Colonic mucosa (tissue), 4 donors: ENCODE data around the gene INHBE. TPM values are rescaled to one million over a fixed set of nuclear protein-coding genes. Genes with fewer than 3 reads are reported as not detected.
"Not testable (repeated sequence)": the region's sequence is repeated elsewhere in the genome, so short reads cannot be mapped to it uniquely, and the experiment has no call there.

ENCODE experiments used
- DNase-seq: peaks from one replicate; pipeline ENCODE4 v3.0.0-alpha.2; 2020
- H3K27ac ChIP-seq: fragments of 200-600 bp; one replicate; pipeline ENCODE4 v1.8.0; 2021
- H3K27me3 ChIP-seq: fragments of 200-600 bp; one replicate; pipeline ENCODE4 v1.8.0; 2021
- H3K36me3 ChIP-seq: fragments of 200-600 bp; one replicate; pipeline ENCODE4 v1.8.0; 2021
- H3K4me1 ChIP-seq: fragments of 200-600 bp; one replicate; pipeline ENCODE4 v1.8.0; 2021; ENCODE audit warnings: mild to moderate bottlenecking
- H3K4me3 ChIP-seq: fragments of 200-600 bp; one replicate; pipeline ENCODE4 v1.8.0; 2021
- H3K9ac ChIP-seq, 2 donors: one replicate each; pipeline ENCODE4 v1.7.0; 2013; ENCODE audit warnings: control low read depth in 2 of 2, low read depth in 2 of 2, low read length in 2 of 2
- H3K9me3 ChIP-seq: fragments of 200-600 bp; one replicate; pipeline ENCODE4 v1.8.0; 2021
- CTCF ChIP-seq: fragments of 200-600 bp; IDR thresholded peaks from one replicate; pipeline ENCODE4 v1.8.0; 2022; ENCODE audit warnings: antibody characterized with exemption, mild to moderate bottlenecking
- intact Hi-C: fragments of 100-400 bp; cut with DNase I; formaldehyde crosslinking; loops from one replicate; pipeline ENCODE4 v1.14.1; 2022
- total RNA-seq, 2 donors: library from RNA; stranded (reverse); fragmentation: NEBNext Ultra II Directional in 1 of 2; extraction: Animal tissue kit (Norgen Biotek cat#: 25700) in 1 of 2; gene quantifications; one replicate each; pipeline ENCODE4 v1.2.1, GENCODE V29; 2021
- donor health status: healthy.
- donor health status: DM: no; HTN: no; CAD: no.
- donor health status: DM: no; HTN: no; CAD: no.

The INHBE gene
- total RNA-seq, 2 donors from 2014 or later: 0.22 TPM; not detected in 1

- DNase-seq: no peak
- no peaks in the 10 kb centered on the region for H3K4me1 ChIP-seq
- H3K27ac ChIP-seq: no peak overlapping the region
- H3K9me3 ChIP-seq: no peaks in the 10 kb centered on the region
- intact Hi-C loops: no loop called here
- no peak for TF ChIP-seq CTCF
- no peaks in the 10 kb centered on the region for H3K36me3 ChIP-seq
- no peaks in the 10 kb centered on the region for H3K27me3 ChIP-seq
- H3K9ac ChIP-seq: no peak overlapping the region
- no peak overlapping the region for H3K4me3 ChIP-seq
Observed at GRCh38 chr12:57435293-57435692, 19.8 kb upstream of the INHBE start.

DNA sequence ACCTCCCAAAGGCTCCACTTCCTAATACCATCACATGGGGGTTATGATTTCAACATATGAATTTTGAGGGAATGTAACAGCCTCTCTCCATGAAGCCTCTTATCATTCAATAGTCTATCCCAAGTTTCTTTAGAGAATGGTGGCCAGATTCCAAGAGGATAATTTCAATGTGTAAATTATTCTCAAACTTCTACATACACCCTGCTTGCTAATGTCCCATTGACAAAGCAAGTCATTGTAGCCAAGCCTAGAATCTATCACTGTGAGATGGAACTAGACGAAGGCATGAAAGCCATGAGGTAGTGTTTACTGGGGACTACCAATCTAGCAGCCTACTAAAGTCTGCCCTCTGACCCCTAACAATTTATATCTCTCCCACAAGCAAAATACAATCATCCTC is 16.7 kb upstream of the INHBE start:
- no peak overlapping the region for H3K9ac ChIP-seq

GRCh38 chr12:57439762-57440266 is 15.3 kb upstream of the INHBE start:
- DNase-seq: no peak
- Histone ChIP-seq H3K27ac (no peak overlapping the region), H3K36me3 (no peaks in the 10 kb centered on the region), H3K4me1 (no peaks in the 10 kb centered on the region), H3K9me3 (no peaks in the 10 kb centered on the region), H3K9ac (no peak overlapping the region), H3K4me3 (no peak overlapping the region), H3K27me3 (no peaks in the 10 kb centered on the region)
- no peak for TF ChIP-seq CTCF
- intact Hi-C loops: no loop called here

More for the DNA sequence above, 16.7 kb upstream of the INHBE start:
- intact Hi-C loops: no loop called here
- Histone ChIP-seq H3K27me3 (no peaks in the 10 kb centered on the region), H3K27ac (no peak overlapping the region), H3K4me1 (no peaks in the 10 kb centered on the region), H3K36me3 (no peaks in the 10 kb centered on the region), H3K4me3 (no peak overlapping the region), H3K9me3 (no peaks in the 10 kb centered on the region)
- TF ChIP-seq CTCF: no peak
- no peak for DNase-seq

GRCh38 chr12:57441393-57441792 is 13.7 kb upstream of the INHBE start:
- H3K27me3 ChIP-seq, H3K27ac ChIP-seq, DNase-seq, intact Hi-C loops, H3K4me1 ChIP-seq, H3K36me3 ChIP-seq, H3K9me3 ChIP-seq, H3K9ac ChIP-seq, H3K4me3 ChIP-seq: not testable (repeated sequence)

DNA sequence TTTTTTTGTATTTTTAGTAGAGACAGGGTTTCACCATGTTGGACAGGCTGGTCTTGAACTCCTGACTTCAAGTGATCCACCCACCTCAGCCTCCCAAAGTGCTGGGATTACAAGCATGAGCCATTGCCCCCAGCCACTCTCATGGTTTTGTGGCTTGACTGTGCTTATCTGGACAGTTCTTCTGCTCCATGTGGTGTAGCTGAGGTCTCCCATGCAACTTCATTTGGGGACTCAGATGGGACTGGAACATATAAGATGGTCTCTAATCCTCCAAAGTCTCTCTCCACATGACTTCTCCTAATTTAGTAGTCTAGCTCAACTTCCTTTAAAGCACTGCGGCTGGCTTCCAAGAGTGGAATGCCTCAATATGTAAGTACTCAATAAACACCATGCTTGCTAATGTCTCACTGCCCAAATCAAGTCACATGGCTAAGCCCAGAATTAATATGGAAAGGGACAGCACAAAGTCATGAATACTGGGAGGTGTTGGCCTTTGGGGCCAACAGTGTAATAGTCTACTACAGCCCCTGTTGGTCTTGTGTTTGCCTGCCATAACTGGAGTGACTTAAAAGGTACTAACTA is 13.2 kb upstream of the INHBE start:
- Histone ChIP-seq H3K9ac (no peak overlapping the region), H3K27ac (no peak overlapping the region), H3K36me3 (no peaks in the 10 kb centered on the region), H3K27me3 (no peaks in the 10 kb centered on the region), H3K4me1 (no peaks in the 10 kb centered on the region), H3K9me3 (no peaks in the 10 kb centered on the region), H3K4me3 (no peak overlapping the region)
- DNase-seq: no peak
- no peak for TF ChIP-seq CTCF
- intact Hi-C loops: no loop called here

DNA sequence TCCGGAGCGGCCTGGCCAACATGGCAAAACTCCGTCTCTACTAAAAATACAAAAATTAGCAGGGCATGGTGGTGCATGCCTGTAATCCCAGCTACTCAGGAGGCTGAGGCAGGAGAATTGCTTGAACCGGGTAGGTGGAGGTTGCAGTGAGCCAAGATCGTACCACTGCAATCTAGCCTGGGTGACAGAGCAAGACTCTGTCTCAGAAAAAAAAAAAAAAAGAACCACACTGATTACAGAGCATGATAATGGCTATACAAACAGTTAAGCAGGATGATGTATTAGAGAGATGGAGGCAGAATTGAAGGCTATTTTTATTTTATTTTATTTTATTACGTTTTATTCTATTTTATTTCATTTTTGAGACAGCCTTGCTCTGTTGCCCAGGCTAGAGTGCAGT is 10.8 kb upstream of the INHBE start:
- H3K36me3 ChIP-seq, H3K27ac ChIP-seq, H3K9ac ChIP-seq, H3K9me3 ChIP-seq, DNase-seq, intact Hi-C loops, H3K27me3 ChIP-seq, H3K4me3 ChIP-seq, H3K4me1 ChIP-seq: not testable (repeated sequence)
